ENCODE data around the gene MTF2.
A peak's percentile ranks its signal among the peaks of the same experiment; 100 is the strongest.
"Not testable (repeated sequence)": the region's sequence is repeated elsewhere in the genome, so short reads cannot be mapped to it uniquely, and the experiment has no call there.

MTF2 gene

GRCh38 chr1:93078986-93079654, at the start of gene MTF2:
Gene MTF2 (plus strand): TSS chr1:93079283. CDS start chr1:93079527, 244 bp downstream.
- DNase-seq, result peak; percentile 93

- no peak for DNase-seq
These were observed 49.8 kb upstream of the MTF2 start for GRCh38 chr1:93029317-93029716.

- DNase-seq, result not testable (repeated sequence)
These were observed 48.9 kb upstream of the MTF2 start for GRCh38 chr1:93030191-93030590.

DNA sequence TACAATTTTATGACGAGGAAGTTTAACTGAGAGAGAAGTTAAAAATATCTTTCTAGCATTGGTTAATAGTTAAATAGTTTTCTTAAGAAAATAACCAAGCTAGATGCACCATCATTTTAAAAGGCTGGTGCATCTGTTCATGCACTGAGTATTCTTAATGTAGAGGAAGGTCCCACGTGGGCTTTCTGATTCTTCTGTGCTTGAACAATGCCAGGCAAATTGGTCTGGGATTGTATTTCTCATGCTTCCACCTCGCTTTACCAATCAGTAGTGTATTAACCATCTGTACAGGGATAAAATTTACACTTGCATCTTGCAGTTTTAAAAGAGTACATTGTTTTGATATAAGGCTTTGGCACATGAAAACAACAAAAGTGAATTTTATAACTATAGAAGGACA, 47.4 kb upstream of the MTF2 start:
- no peak for DNase-seq

DNA sequence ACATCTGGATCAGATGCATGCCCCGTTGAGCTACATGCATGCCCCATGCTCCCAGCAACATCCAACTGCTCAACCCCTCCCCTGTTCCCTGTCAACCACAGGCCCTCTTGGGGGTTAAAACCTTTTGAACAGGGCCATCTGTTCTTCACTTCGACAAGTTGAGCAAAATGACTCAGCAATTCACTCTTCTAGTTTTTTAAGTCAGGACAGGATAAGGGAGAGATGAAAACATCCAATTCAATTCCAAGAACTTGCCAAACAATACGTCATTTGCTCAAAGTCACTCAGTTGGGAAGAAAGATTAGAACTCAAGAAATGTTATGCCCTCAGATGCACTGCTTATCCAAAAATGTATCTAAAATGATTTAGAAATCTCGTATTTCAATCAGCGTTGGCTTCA, 46.1 kb upstream of the MTF2 start:
- no peak for DNase-seq

- DNase-seq, result no peak
These were observed 45.3 kb upstream of the MTF2 start for GRCh38 chr1:93033785-93034184.

- DNase-seq, result no peak
These were observed 44.7 kb upstream of the MTF2 start for GRCh38 chr1:93034397-93034796.

GRCh38 chr1:93036672-93037071, 42.4 kb upstream of the MTF2 start:
- no peak for DNase-seq

DNA sequence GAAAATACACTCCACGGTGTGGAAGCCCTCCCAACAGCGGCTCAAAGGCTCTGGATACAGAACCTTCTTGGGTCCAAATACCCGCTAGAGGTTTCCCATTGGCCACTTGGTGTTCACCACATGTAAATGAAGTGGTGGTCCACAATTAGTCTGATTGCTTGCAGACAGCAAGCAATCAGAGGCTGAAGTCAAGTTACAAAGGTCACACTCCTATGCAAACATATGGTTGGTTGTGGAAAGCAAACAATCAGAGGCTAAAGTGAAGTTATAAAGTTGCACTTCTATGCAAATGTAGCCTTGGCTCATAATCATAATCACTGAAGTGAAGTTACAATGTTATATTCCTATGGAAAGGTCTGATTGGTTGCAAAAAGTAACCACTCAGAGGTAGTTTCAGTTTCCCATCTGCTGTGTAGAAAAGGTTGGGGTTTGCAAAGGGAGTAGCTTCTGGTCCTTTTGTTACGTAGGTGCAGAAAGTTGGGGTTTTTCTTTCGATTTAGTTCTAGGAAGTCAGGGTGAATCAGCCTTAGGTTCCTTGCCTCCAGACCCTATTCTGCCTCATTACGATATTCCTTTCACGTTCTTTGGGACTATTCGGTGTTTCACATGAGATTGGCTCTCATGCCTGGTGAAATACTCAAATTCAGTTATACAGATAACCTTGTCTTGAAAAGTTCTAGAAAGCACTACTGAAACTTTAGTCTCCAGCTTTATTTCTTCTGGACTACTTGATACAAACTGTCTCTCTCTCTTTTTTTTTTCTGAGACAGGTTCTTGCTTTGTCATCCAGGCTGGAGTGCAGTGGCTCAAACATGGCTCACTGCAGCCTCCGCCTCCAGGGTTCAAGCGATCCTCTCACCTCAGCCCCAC, 36.7 kb upstream of the MTF2 start:
- DNase-seq, result no peak

- no peak for DNase-seq
These were observed 36.0 kb upstream of the MTF2 start for GRCh38 chr1:93043057-93043557.

DNA sequence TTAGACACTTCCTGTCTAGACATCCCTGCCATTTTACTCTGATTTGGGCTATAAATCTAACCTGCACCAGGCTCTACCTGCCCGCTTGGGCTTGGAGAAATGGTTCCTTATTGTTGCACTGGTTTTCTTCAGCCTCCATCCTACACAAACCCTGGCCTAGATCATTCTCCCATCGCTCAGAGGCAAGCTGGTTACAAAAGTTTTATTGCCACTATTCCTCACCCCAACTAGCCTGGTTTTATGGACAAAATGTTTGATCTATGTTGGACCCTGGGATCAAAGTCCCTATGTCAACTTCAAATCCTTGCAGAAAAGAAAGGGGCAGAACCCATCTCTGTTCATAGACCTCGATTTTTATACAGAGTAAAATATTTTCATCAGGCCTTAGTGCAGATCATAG, 31.5 kb upstream of the MTF2 start:
- DNase-seq, result no peak

GRCh38 chr1:93051961-93052360, 27.1 kb upstream of the MTF2 start:
- no peak for DNase-seq

- no peak for DNase-seq
These were observed 22.9 kb upstream of the MTF2 start for GRCh38 chr1:93056214-93056613.

DNA sequence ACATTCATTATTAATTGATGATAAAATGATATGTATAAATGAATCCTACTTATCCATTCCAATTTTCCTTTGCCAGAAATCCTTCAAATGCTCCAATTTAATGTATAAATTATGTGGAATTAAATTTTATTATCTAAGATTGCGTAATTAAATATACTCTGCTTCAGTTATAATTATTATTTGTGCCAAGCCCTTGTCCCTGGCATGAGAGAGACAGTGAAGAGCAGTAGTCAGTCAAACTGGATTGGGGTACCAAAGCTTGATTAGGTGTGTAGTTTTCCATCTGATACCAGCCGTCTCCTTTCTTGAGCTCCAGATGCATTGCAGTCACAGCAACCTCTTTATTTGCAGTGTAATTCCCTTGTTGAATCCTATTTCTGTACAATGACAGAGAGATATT, 22.4 kb upstream of the MTF2 start:
- DNase-seq, result no peak

DNA sequence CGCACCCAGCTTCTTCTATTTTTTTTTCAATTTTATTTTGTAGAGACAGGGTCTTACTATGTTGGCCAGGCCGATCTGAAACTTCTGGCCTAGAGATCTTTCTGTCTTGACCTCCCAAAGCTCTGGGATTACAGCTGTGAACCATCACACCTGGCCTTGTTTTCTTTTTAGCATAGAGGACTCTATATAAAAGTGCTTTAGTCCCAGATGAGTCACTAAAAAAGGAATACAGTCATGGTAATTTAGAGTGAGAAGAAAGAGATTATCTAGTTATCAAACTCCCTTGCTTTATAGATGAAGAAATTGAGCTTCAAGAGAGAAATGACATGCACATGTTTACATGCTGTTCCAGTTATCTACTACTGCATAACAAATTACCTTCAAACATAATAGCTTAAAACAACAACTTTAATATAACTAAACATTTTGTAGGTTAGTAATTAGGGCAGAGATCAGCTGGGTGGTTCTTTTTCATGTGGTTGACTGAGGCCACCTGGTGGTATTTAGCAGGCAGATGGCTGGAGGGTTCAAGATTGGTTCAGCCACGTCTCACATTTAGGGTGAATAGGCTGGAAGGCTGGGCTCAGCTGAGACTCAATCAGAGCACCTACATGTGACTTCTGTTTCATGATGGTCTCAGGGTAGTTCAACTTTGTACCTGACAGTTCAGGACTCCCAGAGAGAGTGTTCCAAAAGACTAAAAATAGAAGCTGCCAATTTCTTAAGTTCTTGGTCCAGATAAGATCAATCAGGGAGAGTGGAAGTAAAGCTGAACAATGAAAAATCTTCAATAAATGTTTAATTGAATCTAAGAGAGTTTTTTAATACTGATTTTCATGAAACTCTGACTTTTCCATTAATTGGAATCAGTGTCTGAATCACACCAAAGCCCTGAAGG, 16.9 kb upstream of the MTF2 start:
- DNase-seq, result peak; percentile 52

- no peak for DNase-seq
These were observed 2.8 kb upstream of the MTF2 start for GRCh38 chr1:93076268-93076667.

GRCh38 chr1:93078203-93078602, 880 bp upstream of the MTF2 start:
- no peak for DNase-seq

DNA sequence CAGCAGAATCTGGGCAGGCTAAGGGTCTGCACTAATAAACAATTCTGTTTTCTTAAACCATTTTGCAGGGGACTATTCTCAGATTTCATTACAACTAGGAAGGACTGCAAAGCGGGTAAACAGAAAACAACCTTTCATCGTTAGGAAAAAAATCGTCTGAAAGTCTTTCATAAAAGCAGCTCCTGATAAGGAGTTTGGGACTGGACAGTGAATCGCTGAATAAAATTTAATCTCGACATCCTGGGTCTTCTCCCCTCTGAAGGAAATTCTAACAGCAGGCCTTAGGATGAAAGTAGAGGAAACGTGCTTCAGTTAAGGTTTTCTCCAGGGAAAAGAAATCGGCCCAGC, 471 bp upstream of the MTF2 start:
- DNase-seq, result no peak

- no peak for DNase-seq
These were observed 630 bp downstream of the MTF2 start for GRCh38 chr1:93079685-93080141.

GRCh38 chr1:93080179-93080823, 1.2 kb downstream of the MTF2 start:
- peak; percentile 80 for DNase-seq

GRCh38 chr1:93081716-93082115, 2.6 kb downstream of the MTF2 start:
- DNase-seq, result peak; percentile 90

- DNase-seq, result no peak
These were observed 3.2 kb downstream of the MTF2 start for GRCh38 chr1:93082313-93082712.

DNA sequence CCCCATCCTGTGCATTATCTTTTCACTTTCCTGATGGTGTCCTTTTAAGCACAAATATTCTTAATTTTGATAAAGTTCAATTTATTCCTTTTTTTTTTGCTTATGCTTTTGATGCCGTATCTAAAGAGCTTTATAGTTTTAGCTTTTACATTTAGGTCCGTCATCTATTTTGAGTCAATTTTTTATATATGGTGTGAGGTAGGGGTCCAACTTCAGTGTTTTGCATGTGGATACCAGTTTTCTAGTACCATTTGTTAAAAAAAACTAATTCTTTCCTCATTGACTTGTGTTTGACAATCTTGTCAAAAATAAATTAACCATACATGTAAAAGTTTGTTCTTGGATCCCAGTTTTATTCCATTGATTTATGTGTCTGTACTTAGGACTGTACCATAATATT, 4.9 kb downstream of the MTF2 start:
- no peak for DNase-seq
